ENCODE data around the gene LYST.

DNA sequence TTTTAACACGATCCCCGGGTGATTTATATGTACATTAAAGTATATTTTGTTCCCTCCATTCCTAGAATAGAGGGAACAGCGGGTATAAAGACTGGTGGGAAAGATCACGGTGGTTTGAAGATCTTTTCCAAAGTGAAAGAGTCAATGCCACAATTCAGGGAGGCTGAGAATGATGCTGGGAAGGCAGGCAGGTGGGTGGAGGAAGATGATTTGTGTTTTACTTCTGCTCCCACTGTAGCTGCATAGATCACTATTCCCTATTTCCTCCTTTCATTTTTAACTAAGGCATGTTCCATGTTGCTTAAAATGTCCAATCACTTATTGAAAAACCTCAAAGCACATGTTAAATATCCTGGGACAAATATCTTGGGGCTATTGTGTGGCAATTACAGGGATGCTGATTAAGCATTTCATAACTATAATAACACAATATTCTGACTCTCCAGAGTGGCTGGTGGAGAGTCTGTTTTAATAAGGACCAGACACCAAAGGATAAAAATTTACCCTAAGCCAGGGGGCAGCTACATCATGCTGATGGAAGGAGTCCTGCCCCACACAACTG, 8.4 kb upstream of the LYST start:
- TF ChIP-seq, protein P1, sequence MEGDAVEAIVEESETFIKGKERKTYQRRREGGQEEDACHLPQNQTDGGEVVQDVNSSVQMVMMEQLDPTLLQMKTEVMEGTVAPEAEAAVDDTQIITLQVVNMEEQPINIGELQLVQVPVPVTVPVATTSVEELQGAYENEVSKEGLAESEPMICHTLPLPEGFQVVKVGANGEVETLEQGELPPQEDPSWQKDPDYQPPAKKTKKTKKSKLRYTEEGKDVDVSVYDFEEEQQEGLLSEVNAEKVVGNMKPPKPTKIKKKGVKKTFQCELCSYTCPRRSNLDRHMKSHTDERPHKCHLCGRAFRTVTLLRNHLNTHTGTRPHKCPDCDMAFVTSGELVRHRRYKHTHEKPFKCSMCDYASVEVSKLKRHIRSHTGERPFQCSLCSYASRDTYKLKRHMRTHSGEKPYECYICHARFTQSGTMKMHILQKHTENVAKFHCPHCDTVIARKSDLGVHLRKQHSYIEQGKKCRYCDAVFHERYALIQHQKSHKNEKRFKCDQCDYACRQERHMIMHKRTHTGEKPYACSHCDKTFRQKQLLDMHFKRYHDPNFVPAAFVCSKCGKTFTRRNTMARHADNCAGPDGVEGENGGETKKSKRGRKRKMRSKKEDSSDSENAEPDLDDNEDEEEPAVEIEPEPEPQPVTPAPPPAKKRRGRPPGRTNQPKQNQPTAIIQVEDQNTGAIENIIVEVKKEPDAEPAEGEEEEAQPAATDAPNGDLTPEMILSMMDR (IDR thresholded peaks at IDR 0.05; ENCODE audit: insufficient read depth, low read length): no peak
- TF ChIP-seq POLR2AphosphoS5 (IDR thresholded peaks at IDR 0.05; ENCODE audit: low read depth) (no peak), GABPA (IDR thresholded peaks at IDR 0.05; ENCODE audit: low read depth) (no peak), SPI1 (IDR thresholded peaks at IDR 0.05; ENCODE audit: borderline replicate concordance, low read depth) (no peak)
- TF ChIP-seq, protein P2, sequence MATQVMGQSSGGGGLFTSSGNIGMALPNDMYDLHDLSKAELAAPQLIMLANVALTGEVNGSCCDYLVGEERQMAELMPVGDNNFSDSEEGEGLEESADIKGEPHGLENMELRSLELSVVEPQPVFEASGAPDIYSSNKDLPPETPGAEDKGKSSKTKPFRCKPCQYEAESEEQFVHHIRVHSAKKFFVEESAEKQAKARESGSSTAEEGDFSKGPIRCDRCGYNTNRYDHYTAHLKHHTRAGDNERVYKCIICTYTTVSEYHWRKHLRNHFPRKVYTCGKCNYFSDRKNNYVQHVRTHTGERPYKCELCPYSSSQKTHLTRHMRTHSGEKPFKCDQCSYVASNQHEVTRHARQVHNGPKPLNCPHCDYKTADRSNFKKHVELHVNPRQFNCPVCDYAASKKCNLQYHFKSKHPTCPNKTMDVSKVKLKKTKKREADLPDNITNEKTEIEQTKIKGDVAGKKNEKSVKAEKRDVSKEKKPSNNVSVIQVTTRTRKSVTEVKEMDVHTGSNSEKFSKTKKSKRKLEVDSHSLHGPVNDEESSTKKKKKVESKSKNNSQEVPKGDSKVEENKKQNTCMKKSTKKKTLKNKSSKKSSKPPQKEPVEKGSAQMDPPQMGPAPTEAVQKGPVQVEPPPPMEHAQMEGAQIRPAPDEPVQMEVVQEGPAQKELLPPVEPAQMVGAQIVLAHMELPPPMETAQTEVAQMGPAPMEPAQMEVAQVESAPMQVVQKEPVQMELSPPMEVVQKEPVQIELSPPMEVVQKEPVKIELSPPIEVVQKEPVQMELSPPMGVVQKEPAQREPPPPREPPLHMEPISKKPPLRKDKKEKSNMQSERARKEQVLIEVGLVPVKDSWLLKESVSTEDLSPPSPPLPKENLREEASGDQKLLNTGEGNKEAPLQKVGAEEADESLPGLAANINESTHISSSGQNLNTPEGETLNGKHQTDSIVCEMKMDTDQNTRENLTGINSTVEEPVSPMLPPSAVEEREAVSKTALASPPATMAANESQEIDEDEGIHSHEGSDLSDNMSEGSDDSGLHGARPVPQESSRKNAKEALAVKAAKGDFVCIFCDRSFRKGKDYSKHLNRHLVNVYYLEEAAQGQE (IDR thresholded peaks at IDR 0.05; ENCODE audit: insufficient replicate concordance, low read depth): no peak
